Esophagus squamous epithelium (tissue), 4 donors: ENCODE results near the gene RHOH.

ENCODE experiments used
- CTCF ChIP-seq, 6 experiments: fragments of 450-650 bp in 4 of 6; fragments of 200-600 bp in 2 of 6; sonication (generic) in 2 of 6; IDR thresholded peaks; one replicate each; pipeline ENCODE4 v1.5.1; 2016 to 2019; ENCODE audit warnings: antibody characterized with exemption in 6 of 6, mild to moderate bottlenecking in 4 of 6, moderate library complexity in 4 of 6
- POLR2A ChIP-seq, 4 donors: fragments of 450-650 bp; IDR thresholded peaks; one replicate each; pipeline ENCODE4 v1.6.1; 2017; ENCODE audit warnings: antibody characterized with exemption in 4 of 4, mild to moderate bottlenecking in 4 of 4, moderate library complexity in 3 of 4

GRCh38 chr4:40246011-40246900, 49.4 kb downstream of the RHOH start:
- TF ChIP-seq CTCF (IDR thresholded peaks at IDR 0.05), result no peak
- no peak for TF ChIP-seq POLR2A (IDR thresholded peaks at IDR 0.05)
